ENCODE results near the gene ARHGEF10L.

The ARHGEF10L gene

GRCh38 chr1:17684810-17685209 is 145.3 kb downstream of the ARHGEF10L start:
- DNase-seq, result no peak

DNA sequence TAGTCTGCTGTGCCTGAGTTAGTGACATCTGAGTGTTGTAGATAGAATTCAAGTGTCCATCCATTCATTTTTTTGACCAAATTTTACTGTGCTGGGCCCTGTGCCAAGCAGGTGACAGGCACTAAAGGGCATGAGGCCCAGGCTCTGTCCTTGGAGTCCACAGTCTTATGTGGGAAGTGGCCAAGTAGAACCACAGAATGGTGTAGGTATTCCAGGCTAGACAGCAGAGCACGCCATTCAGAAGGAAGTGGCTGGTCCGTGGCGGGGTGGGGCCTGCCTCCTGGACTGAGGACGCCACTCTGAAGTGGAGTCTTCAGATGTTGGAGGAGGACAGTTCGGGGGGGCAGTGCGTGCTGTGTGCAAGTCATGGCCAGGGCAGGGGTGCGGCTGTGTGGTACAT is 146.8 kb downstream of the ARHGEF10L start:
- no peak for DNase-seq

DNA sequence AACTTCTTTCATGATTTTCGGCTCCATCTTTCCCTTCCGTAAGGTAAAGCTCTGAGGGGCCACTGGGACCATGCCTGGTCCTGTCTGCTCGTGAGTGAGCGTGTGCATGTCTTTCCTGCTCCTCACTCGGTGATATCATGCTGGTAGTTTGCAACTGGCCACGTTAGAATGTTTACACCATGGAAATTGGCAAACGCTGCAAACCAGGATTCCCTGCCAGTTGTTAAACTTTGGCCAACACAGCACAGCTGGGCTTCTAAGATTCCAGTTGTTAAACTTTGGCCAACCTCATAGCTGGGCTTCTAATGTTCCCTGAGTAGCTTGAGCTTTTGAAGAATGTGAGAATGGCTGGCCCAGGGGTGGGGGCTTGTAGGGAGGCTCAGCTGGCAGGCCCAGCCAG is 147.6 kb downstream of the ARHGEF10L start:
- no peak for DNase-seq

DNA sequence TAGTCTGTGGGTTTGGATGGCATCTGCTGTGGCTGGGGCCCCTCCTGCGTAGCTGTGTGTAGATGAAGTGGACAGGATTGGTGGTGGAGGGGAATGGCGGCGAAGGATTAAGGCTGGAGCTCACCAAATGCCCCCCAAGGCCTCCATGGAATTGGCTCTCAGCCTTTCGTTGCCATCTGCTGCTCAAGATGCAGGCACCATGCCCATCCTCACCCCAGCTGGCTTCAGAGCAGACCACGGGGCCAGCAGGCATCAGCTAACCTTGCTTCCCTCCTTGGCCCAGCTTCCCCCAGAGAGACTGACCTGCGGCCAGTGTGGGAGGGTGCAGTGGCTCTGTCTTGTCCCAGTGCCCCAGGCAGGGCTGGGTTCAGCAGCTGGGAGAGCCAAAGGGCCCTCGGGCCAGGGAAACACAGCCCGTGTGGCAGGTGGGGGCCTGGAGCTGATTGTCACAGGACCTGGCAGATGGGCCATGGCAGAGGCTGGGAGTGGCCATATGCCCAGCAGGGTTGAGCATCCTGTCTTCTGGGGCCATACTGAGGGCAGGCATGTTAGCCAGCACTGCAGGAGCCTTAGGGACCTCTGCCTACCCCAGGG is 148.8 kb downstream of the ARHGEF10L start:
- DNase-seq, result peak; percentile 95

DNA sequence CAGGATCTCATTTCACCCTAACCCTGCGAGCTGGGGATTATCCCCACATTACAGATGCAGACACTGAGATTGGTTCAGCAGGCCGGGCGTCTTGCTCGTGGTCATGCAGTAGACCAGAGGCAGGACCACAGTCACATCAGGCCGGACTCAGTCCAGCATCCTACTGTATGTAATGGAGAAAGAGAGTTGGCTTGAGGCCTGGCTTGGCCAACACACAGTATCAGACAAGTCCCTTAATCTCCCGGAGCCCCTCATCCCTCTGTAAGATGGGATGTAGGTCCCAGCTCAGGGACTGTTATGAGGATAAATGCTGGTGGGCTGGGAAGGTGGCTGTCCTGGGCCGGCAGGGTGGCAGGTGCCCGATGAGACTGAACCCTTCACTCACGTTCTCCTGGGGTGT is 149.5 kb downstream of the ARHGEF10L start:
- DNase-seq, result peak in 1 of 2 experiments; percentile 42

GRCh38 chr1:17690906-17691634 is 151.6 kb downstream of the ARHGEF10L start:
- no peak for DNase-seq

DNA sequence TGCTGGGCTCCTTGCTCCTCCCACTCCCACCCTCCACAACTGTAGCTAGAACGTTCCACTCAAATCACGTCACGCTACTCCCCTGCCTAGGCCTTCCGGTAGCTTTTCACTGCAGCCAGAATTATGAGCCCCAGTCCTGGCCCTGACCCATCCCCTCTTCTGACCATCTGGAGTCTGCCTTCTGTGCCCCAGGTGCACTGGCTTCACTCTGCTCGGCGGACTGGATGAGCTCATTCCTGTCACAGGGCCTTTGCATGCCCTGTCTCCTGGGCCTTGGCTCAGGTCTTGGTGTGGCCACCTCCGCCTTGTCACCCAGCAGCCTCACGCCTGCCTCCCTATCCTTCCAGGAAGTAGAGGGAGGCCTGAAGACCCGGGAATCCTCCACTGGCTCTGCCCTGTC is 153.1 kb downstream of the ARHGEF10L start:
- peak; percentile 22 to 46 for DNase-seq

GRCh38 chr1:17696417-17697301 is 157.2 kb downstream of the ARHGEF10L start:
- DNase-seq, result peak; percentile 10 to 69

GRCh38 chr1:17697458-17697857 is 158.0 kb downstream of the ARHGEF10L start:
- DNase-seq, result no peak

DNA sequence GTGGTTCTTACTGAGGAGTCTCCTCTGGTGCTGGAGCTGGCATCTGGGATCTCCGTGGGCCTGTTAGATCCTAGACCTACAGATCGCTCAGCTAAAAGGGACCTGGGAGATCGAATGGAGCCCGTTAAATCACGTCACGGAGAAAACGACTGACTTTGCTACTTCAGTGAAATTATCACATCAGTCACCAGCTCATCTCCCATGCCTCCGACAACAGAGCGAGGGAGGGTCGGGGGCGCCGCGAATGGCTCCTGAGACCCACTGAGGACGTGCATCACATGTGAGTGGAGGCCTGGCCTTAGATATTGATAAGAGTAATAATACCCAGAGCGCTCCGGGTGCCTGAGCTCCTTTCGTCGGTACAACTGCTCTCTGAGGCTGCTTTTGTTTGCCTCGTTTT is 160.1 kb downstream of the ARHGEF10L start:
- no peak for DNase-seq

GRCh38 chr1:17700945-17701810 is 161.7 kb downstream of the ARHGEF10L start:
- DNase-seq, result peak; percentile 40 to 66

- no peak for DNase-seq
Measured at GRCh38 chr1:17704176-17704575, 164.7 kb downstream of the ARHGEF10L start.

- peak in 1 of 2 experiments; percentile 25 for DNase-seq
Measured at GRCh38 chr1:17706445-17706844, 166.9 kb downstream of the ARHGEF10L start.

GRCh38 chr1:17709981-17710380 is 170.5 kb downstream of the ARHGEF10L start:
- DNase-seq, result no peak

DNA sequence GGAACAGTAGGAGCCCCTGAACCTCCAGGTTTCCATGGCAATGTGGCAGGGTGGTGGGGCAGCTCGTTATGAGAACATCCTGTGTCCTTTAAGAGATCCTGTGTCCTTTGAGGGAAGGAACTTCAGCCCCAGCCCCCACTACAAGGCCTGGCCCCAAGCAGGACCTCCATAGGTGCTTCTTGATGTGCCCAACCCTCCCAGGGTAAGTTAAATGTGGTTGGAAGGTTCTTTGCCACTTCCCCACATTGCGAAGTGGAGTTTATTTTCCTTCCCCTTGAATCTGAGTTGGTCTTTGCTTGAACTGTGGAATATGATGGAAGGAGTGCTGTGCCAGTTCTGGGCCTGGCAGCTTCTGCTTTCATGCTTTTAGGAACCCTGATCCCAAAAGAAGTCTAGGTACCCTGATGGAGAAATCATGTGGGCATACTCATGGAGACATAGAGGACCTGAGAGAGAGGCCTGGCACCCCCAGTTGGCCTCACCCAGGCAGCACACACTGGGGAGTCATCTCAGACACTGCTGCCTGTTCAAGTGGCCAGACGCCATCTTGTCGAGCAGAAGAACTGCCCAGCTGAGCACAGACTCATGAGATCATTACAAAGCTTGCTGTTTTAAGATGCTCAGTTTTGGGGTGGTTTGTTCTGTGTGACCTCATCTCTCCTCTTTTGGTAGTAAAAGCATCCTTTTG is 171.5 kb downstream of the ARHGEF10L start:
- DNase-seq, result no peak

- DNase-seq, result no peak
Measured at GRCh38 chr1:17711577-17711910, 172.0 kb downstream of the ARHGEF10L start.

DNA sequence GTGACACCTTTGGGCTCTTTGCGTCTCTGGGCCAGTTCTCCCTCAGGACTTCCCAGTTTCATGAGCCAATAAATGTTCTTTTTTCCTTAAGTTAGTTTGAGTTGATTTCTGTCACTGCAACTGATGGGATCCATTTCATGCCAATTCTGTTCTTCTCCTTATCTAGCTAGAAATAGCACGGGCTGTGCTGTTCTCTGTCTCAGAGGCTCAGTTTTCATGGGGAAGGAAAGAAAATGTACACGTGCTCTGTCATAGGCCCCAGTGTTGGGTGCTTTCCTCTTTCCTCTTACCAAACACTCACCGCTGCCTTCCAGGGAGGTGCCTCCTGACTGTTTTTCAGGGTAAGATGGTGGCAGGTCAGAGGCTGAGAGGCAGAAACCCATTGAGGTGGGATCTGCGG is 172.4 kb downstream of the ARHGEF10L start:
- no peak for DNase-seq

DNA sequence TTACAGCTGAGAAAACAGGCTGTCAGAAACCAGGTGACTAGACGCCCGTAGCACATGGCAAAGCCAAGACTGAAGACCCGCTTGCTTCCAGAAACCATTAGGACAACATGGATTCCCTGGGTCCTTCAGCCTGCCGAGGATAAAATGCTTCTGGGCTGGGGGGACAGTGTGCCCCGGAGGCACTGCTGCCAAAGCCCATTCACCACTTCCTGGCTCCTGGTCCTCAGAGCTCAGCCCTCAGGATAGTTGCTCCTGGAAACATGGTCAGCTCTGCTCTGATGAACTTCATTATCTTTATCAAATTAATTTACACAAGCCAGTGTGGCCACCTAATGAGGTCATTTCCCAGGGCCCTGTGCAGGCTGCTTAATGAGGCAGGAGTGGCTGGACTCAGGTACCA is 174.5 kb downstream of the ARHGEF10L start:
- DNase-seq, result no peak

DNA sequence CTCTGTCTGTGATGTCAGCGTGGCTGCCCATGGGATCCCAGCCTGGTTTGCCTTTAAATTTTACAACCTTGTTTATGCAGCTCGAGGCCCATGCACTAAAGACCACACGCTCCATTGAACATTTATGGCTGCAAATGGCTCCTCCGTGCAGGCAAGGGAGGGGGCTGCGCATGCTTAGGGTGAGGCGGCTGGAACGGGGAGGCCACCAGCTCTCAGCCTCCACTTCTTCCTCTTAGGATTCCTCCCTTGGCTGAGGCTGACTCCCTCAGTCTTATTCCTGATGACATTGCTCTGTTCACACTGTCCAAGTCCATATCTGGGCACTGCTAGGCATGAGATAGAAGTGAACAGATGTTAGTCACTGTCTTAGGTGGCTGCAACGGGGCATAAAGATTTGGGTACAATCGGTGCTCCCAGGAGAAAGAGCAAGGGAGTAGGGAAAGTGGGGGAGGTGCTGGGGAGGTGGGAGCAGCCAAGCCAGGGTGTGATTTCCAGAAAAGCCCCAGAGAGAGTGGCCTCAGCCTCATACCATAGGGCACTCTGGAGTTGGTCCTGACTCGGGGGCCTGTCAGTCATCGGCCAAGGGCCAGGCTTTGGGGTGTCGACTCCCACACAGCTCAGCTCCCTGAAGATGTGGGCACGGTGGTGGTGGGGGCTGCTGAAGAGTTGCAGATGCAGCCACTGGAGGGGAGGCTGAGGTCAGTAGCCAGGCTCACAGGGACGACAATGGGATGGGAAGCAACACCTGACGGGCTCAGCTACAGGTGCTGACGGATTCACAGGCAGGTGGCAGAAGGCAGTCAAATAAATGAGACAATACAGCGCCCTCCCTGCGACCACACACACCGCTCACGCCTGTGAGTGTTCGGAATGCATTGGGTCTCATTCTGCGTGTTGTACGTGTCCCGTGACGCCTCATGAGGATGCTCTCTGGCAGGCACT is 178.4 kb downstream of the ARHGEF10L start:
- peak in 1 of 2 experiments; percentile 14 for DNase-seq

- DNase-seq, result no peak
Measured at GRCh38 chr1:17719874-17720273, 180.4 kb downstream of the ARHGEF10L start.

DNA sequence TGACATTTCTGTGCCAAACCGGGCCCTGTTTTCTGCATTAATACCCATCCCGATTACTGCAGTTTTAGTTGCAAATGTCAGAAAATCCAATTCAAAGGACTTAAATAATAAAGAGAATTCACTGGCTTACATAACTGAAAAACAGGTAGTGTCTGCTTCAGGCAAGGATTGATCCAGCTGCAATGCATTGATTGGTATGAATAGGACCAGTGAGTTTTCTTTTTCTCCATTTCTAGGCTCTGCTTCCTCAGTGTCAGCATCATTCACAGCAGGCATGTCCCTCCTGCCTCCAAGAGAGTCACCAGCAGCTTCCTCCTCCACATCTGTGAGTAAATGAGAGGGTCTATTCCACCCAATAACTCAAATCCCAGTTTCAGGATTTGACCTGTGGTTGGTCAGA is 181.9 kb downstream of the ARHGEF10L start:
- DNase-seq, result no peak
